ENCODE measurements around the gene ULK2.

- TF ChIP-seq SIN3A (IDR thresholded peaks at IDR 0.05; ENCODE audit: borderline replicate concordance, insufficient read depth, low read depth, low read length) (no peak), CTCF (IDR thresholded peaks at IDR 0.05) (no peak), TCF7L2 (IDR thresholded peaks at IDR 0.05; ENCODE audit: low read depth, low read length) (no peak), POLR2AphosphoS5 (IDR thresholded peaks at IDR 0.05; ENCODE audit: low read depth, low read length) (no peak)
Observed at GRCh38 chr17:19729900-19730299, 137.8 kb downstream of the ULK2 start.

Measured in Panc1 (cell line).